H1 (cell line): ENCODE results near the gene FOXN3. TPM values are rescaled to one million over a fixed set of nuclear protein-coding genes. Genes with fewer than 3 reads are reported as not detected.
A peak's percentile ranks its signal among the peaks of the same experiment; 100 is the strongest.

Source experiments
- CTCF ChIA-PET: fragments of 300-600 bp; sonication (Branson Sonifier 250); formaldehyde crosslinking; loops from one replicate; lab custom pipeline; 2021; ENCODE audit not compliant: partially characterized antibody; lab: Charles Lee
- POLR2A ChIA-PET: fragments of 300-600 bp; sonication (Branson Sonifier 250); formaldehyde crosslinking; loops from one replicate; lab custom pipeline; 2021; ENCODE audit warnings: inconsistent platforms; ENCODE audit not compliant: partially characterized antibody; lab: Charles Lee
- DNase-seq, 2 experiments: peaks; one replicate each; pipeline versions ENCODE4 v3.0.0 to v3.0.0-alpha.2; 2010 to 2022; ENCODE audit warnings: low spot score in 2 of 2, low read depth in 1 of 2, mixed read lengths in 1 of 2
- FAIRE-seq: peaks from 2 replicates; lab custom pipeline; 2011; peaks lifted over from hg19 to GRCh38; lab: Jason Lieb, UNC
- H2AFZ ChIP-seq: 2 replicates; pipeline ENCODE4 v1.8.1; 2012; ENCODE audit warnings: low read length, inconsistent platforms
- H2AK5ac ChIP-seq: 2 replicates; pipeline ENCODE4 v1.6.1; 2013; ENCODE audit warnings: low read depth, low read length
- H2BK120ac ChIP-seq: replicated peaks from 2 replicates; pipeline ENCODE3; 2013; ENCODE audit warnings: low read depth, low read length, inconsistent platforms
- H2BK12ac ChIP-seq: 2 replicates; pipeline ENCODE4 v1.6.1; 2013; ENCODE audit warnings: low read depth, low read length
- H2BK15ac ChIP-seq: 2 replicates; pipeline ENCODE4 v1.6.1; 2013; ENCODE audit warnings: low read length
- H2BK20ac ChIP-seq: 2 replicates; pipeline ENCODE4 v1.6.1; 2013; ENCODE audit warnings: low read length
- H2BK5ac ChIP-seq: 2 replicates; pipeline ENCODE4 v1.6.1; 2013; ENCODE audit warnings: low read depth, low read length
- H3K14ac ChIP-seq: 2 replicates; pipeline ENCODE4 v1.6.1; 2013; ENCODE audit warnings: inconsistent platforms; ENCODE audit not compliant: insufficient read length
- H3K18ac ChIP-seq: 2 replicates; pipeline ENCODE4 v1.6.1; 2013; ENCODE audit warnings: low read length; ENCODE audit errors: extremely low read depth
- H3K23ac ChIP-seq: 2 replicates; pipeline ENCODE4 v1.6.1; 2013; ENCODE audit warnings: inconsistent platforms; ENCODE audit not compliant: insufficient read length
- H3K23me2 ChIP-seq: 2 replicates; pipeline ENCODE4 v1.6.1; 2013; ENCODE audit warnings: low read depth, low read length
- H3K27ac ChIP-seq: 2 replicates; pipeline ENCODE4 v1.6.1; 2011; ENCODE audit warnings: low read depth, low read length, inconsistent platforms
- H3K27me3 ChIP-seq, 4 experiments: replicated peaks in 1 of 4; 1 replicate in 1 of 4; 2 replicates in 3 of 4; pipeline versions ENCODE4 v1.6.1 to v1.8.1; 2011 to 2013; ENCODE audit warnings: low read length in 3 of 4, mild to moderate bottlenecking in 3 of 4, inconsistent platforms in 2 of 4, mixed read lengths in 2 of 4, moderate library complexity in 1 of 4; ENCODE audit not compliant: control insufficient read depth in 3 of 4, insufficient read depth in 3 of 4; ENCODE audit errors: extremely low read depth in 1 of 4
- H3K36me3 ChIP-seq, 4 experiments: 2 replicates each; pipeline versions ENCODE4 v1.6.1 to v1.8.1; 2011 to 2013; ENCODE audit warnings: mild to moderate bottlenecking in 4 of 4, low read length in 3 of 4, moderate library complexity in 2 of 4, control low read depth in 1 of 4, inconsistent platforms in 1 of 4; ENCODE audit not compliant: insufficient read depth in 4 of 4, control insufficient read depth in 2 of 4
- H3K4ac ChIP-seq: replicated peaks from 2 replicates; pipeline ENCODE3; 2013; ENCODE audit warnings: low read length, low read depth, mixed read lengths, inconsistent platforms; ENCODE audit not compliant: insufficient read length
- H3K4me1 ChIP-seq, 4 experiments: replicated peaks in 1 of 4; 1 replicate in 1 of 4; 2 replicates in 3 of 4; pipeline versions ENCODE4 v1.6.1 to v1.8.1; 2011 to 2013; ENCODE audit warnings: low read length in 3 of 4, inconsistent platforms in 2 of 4, mixed read lengths in 1 of 4; ENCODE audit not compliant: insufficient read depth in 4 of 4, control insufficient read depth in 3 of 4
- H3K4me2 ChIP-seq, 2 experiments: 2 replicates each; pipeline versions ENCODE4 v1.6.1 to v1.8.1; 2011 to 2013; ENCODE audit warnings: low read depth in 2 of 2, low read length in 2 of 2, control low read depth in 1 of 2, inconsistent platforms in 1 of 2, mild to moderate bottlenecking in 1 of 2; ENCODE audit not compliant: insufficient read depth in 1 of 2
- H3K4me3 ChIP-seq, 4 experiments: fragments of 200-600, 300-600 bp in 1 of 4; sonication (generic), shearing (Covaris generic), sonication (Bioruptor Twin) in 1 of 4; 2 replicates each; pipeline versions ENCODE4 v1.5.1 to v1.8.1; 2011 to 2016; ENCODE audit warnings: low read length in 4 of 4, low read depth in 3 of 4, control low read depth in 2 of 4, inconsistent platforms in 2 of 4, mild to moderate bottlenecking in 2 of 4, mixed read lengths in 1 of 4, moderate library complexity in 1 of 4; ENCODE audit not compliant: insufficient read depth in 2 of 4; ENCODE audit errors: extremely low read depth in 1 of 4
- H3K56ac ChIP-seq: replicated peaks from 2 replicates; pipeline ENCODE3; 2013; ENCODE audit warnings: low read depth, mild to moderate bottlenecking, mixed read lengths, low read length, inconsistent platforms; ENCODE audit not compliant: insufficient read length
- H3K79me1 ChIP-seq: 2 replicates; pipeline ENCODE4 v1.6.1; 2013; ENCODE audit warnings: low read depth, low read length, control low read depth
- H3K79me2 ChIP-seq, 2 experiments: 2 replicates each; pipeline versions ENCODE4 v1.6.1 to v1.8.1; 2012 to 2013; ENCODE audit warnings: low read length in 2 of 2, mild to moderate bottlenecking in 2 of 2, inconsistent platforms in 1 of 2; ENCODE audit not compliant: insufficient read depth in 2 of 2, control insufficient read depth in 1 of 2
- H3K9ac ChIP-seq, 4 experiments: replicated peaks in 1 of 4; 1 replicate in 1 of 4; 2 replicates in 3 of 4; pipeline versions ENCODE4 v1.6.1 to v1.8.1; 2011 to 2013; ENCODE audit warnings: low read depth in 3 of 4, low read length in 3 of 4, control low read depth in 2 of 4, mild to moderate bottlenecking in 2 of 4, moderate library complexity in 2 of 4, inconsistent platforms in 1 of 4; ENCODE audit errors: extremely low read depth in 1 of 4
- H3K9me3 ChIP-seq, 2 experiments: 2 replicates each; pipeline versions ENCODE4 v1.6.1 to v1.8.1; 2012 to 2013; ENCODE audit warnings: mild to moderate bottlenecking in 2 of 2, moderate library complexity in 2 of 2, control low read depth in 1 of 2, inconsistent platforms in 1 of 2, low read depth in 1 of 2, low read length in 1 of 2, mixed read lengths in 1 of 2; ENCODE audit not compliant: insufficient read depth in 2 of 2
- H4K20me1 ChIP-seq, 2 experiments: replicated peaks in 1 of 2; 2 replicates each; pipeline versions ENCODE3 to v1.8.1; 2011 to 2013; ENCODE audit warnings: inconsistent platforms in 2 of 2, low read length in 2 of 2, mild to moderate bottlenecking in 1 of 2; ENCODE audit not compliant: insufficient read depth in 2 of 2, control insufficient read depth in 1 of 2
- H4K5ac ChIP-seq: 2 replicates; pipeline ENCODE4 v1.6.1; 2013; ENCODE audit warnings: low read length, low read depth, mixed read lengths, inconsistent platforms; ENCODE audit not compliant: insufficient read length
- H4K8ac ChIP-seq: 2 replicates; pipeline ENCODE4 v1.8.0; 2013; ENCODE audit warnings: mild to moderate bottlenecking, moderate library complexity, low read length, inconsistent platforms; ENCODE audit not compliant: insufficient read depth; ENCODE audit errors: extremely low read depth
- H4K91ac ChIP-seq: replicated peaks from 2 replicates; pipeline ENCODE3; 2013; ENCODE audit warnings: low read length, mixed read lengths, inconsistent platforms; ENCODE audit not compliant: insufficient read length
- KDM5A ChIP-seq: fragments of 200-600 bp; IDR thresholded peaks from 2 replicates; pipeline ENCODE4 v1.7.1; 2012; ENCODE audit warnings: mild to moderate bottlenecking, low read length, inconsistent platforms, mixed read lengths
- TAF1 ChIP-seq: IDR thresholded peaks from 2 replicates; pipeline ENCODE4 v1.6.1; 2011; ENCODE audit warnings: mild to moderate bottlenecking, low read depth, low read length
- WGBS, 2 experiments: shearing (Covaris generic) in 1 of 2; methylation state at CpG; one replicate each; pipeline versions ENCODE4 v1.1.6 to v1.1.7; 2013 to 2015; ENCODE audit warnings: low lambda C conversion rate in 2 of 2, mixed read lengths in 2 of 2, inconsistent platforms in 1 of 2, low coverage in 1 of 2, missing lambda C conversion rate in 1 of 2; ENCODE audit not compliant: insufficient replicate concordance in 2 of 2, insufficient coverage in 1 of 2, insufficient read length in 1 of 2; ENCODE audit errors: extremely low coverage in 1 of 2, missing lambda C conversion rate in 1 of 2; 5-methylcytosine and 5-hydroxymethylcytosine counted together
- polyA plus RNA-seq, 7 experiments: library from polyadenylated mRNA; depleted of rRNA in 3 of 7; stranded (reverse) in 5 of 7; unstranded in 2 of 7; fragments of >200 nt in 5 of 7; fragments of 200-250 nt in 2 of 7; gene quantifications; 1 replicate in 5 of 7; 2 replicates in 1 of 7; 4 replicates in 1 of 7; pipeline versions ENCODE4 v1.2.1 to v1.2.3, GENCODE V29; 2011 to 2013; ENCODE audit warnings: missing spikeins in 2 of 7, mixed read lengths in 2 of 7
- total RNA-seq: library from RNA; stranded (reverse); fragmentation: NEBNext Ultra II Directional; extraction: Animal tissue kit (Norgen Biotek cat#: 25700); gene quantifications from 2 replicates; pipeline ENCODE4 v1.2.1, GENCODE V29; 2021
- TF ChIP-seq, protein P1 (sequence below): IDR thresholded peaks from 2 replicates; pipeline ENCODE4 v1.6.1; 2012; ENCODE audit warnings: inconsistent platforms
- TF ChIP-seq, protein P2 (sequence below): IDR thresholded peaks from 2 replicates; pipeline ENCODE4 v1.6.1; 2011; ENCODE audit warnings: low read depth, mild to moderate bottlenecking, low read length; ENCODE audit not compliant: insufficient read depth

The FOXN3 gene
- total and polyA plus RNA-seq, 2 of the 8 experiments (the other 6 are each of a cell fraction or from before 2014, with no cell fraction given): 52.6 to 178 TPM

DNA sequence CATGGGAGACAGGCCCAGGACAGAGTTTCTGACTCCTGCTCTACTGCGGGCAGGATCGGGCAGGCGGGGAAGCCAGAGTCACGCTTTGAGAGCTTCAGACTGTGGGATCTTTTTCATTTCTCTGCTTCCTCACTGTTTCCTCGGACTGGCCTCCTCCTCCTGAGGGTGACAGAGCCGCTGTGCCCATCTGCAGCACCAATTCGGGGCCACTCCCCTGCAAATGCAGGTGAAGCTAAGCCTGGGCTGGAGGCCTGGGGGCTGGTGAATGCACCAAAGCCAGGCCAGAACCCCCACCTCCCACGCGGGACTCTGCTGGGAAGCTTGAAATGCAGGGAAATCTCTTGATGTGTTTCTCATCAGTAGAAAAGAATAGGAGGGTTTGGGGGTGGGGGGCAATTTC lies 77.5 kb downstream of the FOXN3 start:
- Histone ChIP-seq H2BK12ac (peak overlapping the region; percentile 44; the same call in 1 of the 2 replicates), H3K4me1 (peaks cover 6 to 24% (median 23%) of the 10 kb centered on the region in 4 experiments), H3K18ac (peak overlapping the region; percentile 57), H4K20me1 (peaks cover 1 to 2% of the 10 kb centered on the region in 2 experiments), H2AFZ (no peak overlapping the region), H3K23me2 (no peaks in the 10 kb centered on the region), H3K23ac (no peak overlapping the region), H3K27ac (peak overlapping the region; percentile 53), H3K9me3 (no peaks in the 10 kb centered on the region), H2BK20ac (no peak overlapping the region), H3K4me3 (no peak overlapping the region), H3K27me3 (no peaks in the 10 kb centered on the region), H3K4ac (no peak overlapping the region), H3K14ac (no peak overlapping the region), H3K4me2 (no peak overlapping the region), H4K8ac (peak overlapping the region; percentile 60; the same call in 1 of the 2 replicates), H4K91ac (no peak overlapping the region), H3K56ac (no peak overlapping the region), H3K79me2 (peaks cover 0 to 95% of the 10 kb centered on the region in 2 experiments; a peak in 3 of 4 replicates), H3K9ac (no peak overlapping the region), H2BK15ac (no peak overlapping the region), H3K36me3 (peaks cover 0 to 10% (median 0%) of the 10 kb centered on the region in 4 experiments; a peak in 1 of 8 replicates), H3K79me1 (peaks cover 5% of the 10 kb centered on the region), H2BK120ac (no peak overlapping the region), H4K5ac (peak overlapping the region; percentile 8), H2BK5ac (peak overlapping the region; percentile 26), H2AK5ac (no peak overlapping the region; the same call in 1 of the 2 replicates)
- POLR2A ChIA-PET: interaction anchor here (0.7 to 1.6 kb wide), 8 partner anchors 9 to 63 kb away, joined by 3 to 5 read pairs (median 3); no protein-coding TSS in a partner anchor
- FAIRE-seq (no peak), DNase-seq (no peak)
- WGBS, 2 experiments: 85% methylated on average over 9 of the region's 9 CpGs; no CpG with 5 or more reads in 1 of the 2 experiments
- CTCF ChIA-PET: interaction anchor here (0.8 to 1.7 kb wide), 5 partner anchors 9 to 288 kb away, joined by 3 read pairs; no protein-coding TSS in a partner anchor
- TF ChIP-seq, protein P1, sequence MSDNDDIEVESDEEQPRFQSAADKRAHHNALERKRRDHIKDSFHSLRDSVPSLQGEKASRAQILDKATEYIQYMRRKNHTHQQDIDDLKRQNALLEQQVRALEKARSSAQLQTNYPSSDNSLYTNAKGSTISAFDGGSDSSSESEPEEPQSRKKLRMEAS: no peak
- TF ChIP-seq KDM5A (no peak), TAF1 (no peak)
- TF ChIP-seq, protein P2, sequence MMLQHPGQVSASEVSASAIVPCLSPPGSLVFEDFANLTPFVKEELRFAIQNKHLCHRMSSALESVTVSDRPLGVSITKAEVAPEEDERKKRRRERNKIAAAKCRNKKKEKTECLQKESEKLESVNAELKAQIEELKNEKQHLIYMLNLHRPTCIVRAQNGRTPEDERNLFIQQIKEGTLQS: no peak
